Lung (tissue), 12 donors: ENCODE data around the gene SLC8B1. TPM values are rescaled to one million over a fixed set of nuclear protein-coding genes. Genes with fewer than 3 reads are reported as not detected.

Source experiments
- ATAC-seq: fragments of 200-7000 bp; cut with Tn5 transposase; one replicate; pipeline ENCODE4 v1.9.1; 2020; ENCODE audit warnings: moderate number of reproducible peaks; ENCODE audit not compliant: insufficient read depth, low FRiP score
- DNase-seq, 3 donors: peaks; one replicate each; pipeline ENCODE4 v3.0.0-alpha.2; 2013 to 2017
- H3K27ac ChIP-seq, 2 donors: one replicate each; pipeline ENCODE4 v1.5.1; 2013; ENCODE audit warnings: mild to moderate bottlenecking in 2 of 2, moderate library complexity in 2 of 2, control low read depth in 1 of 2, inconsistent platforms in 1 of 2, low read depth in 1 of 2, low read length in 1 of 2
- H3K27me3 ChIP-seq, 3 donors: one replicate each; pipeline ENCODE4 v1.5.1; 2013; ENCODE audit warnings: low read length in 2 of 3; ENCODE audit not compliant: control insufficient read depth in 3 of 3, insufficient read depth in 3 of 3
- H3K36me3 ChIP-seq, 4 donors: one replicate each; pipeline ENCODE4 v1.5.1; 2013; ENCODE audit warnings: low read length in 4 of 4, mild to moderate bottlenecking in 1 of 4, moderate library complexity in 1 of 4; ENCODE audit not compliant: control insufficient read depth in 4 of 4, insufficient read depth in 4 of 4
- H3K4me1 ChIP-seq, 5 donors: one replicate each; pipeline ENCODE4 v1.5.1; 2013; ENCODE audit warnings: low read length in 5 of 5, mild to moderate bottlenecking in 2 of 5, moderate library complexity in 1 of 5; ENCODE audit not compliant: control insufficient read depth in 5 of 5, insufficient read depth in 5 of 5
- H3K4me3 ChIP-seq: one replicate; pipeline ENCODE4 v1.5.1; 2013; ENCODE audit warnings: mild to moderate bottlenecking, control low read depth, moderate library complexity
- H3K9ac ChIP-seq, 2 donors: one replicate each; pipeline ENCODE4 v1.5.1; 2013; ENCODE audit warnings: low read length in 2 of 2, control low read depth in 1 of 2; ENCODE audit not compliant: insufficient read depth in 1 of 2
- H3K9me3 ChIP-seq, 4 donors: one replicate each; pipeline ENCODE4 v1.5.1; 2013; ENCODE audit warnings: low read length in 3 of 4, mild to moderate bottlenecking in 1 of 4, moderate library complexity in 1 of 4; ENCODE audit not compliant: control insufficient read depth in 4 of 4, insufficient read depth in 3 of 4
- WGBS, 2 donors: extraction: QIAGEN DNeasy Blood & Tissue Kit; methylation state at CpG; one replicate each; pipeline ENCODE4 v1.1.7; 2013; 5-methylcytosine and 5-hydroxymethylcytosine counted together
- polyA plus RNA-seq, 2 donors: library from polyadenylated mRNA; stranded (reverse); fragments of 200-250 nt; gene quantifications; one replicate each; pipeline ENCODE4 v1.2.1, GENCODE V29; 2013
- total RNA-seq, 2 donors: library from RNA; depleted of rRNA in 1 of 2; stranded (reverse); fragments of >200 nt in 1 of 2; gene quantifications; one replicate each; pipeline ENCODE4 v1.2.1, GENCODE V29; 2014 to 2021
- TF ChIP-seq, protein P1 (sequence below): IDR thresholded peaks from 2 replicates; pipeline ENCODE4 v1.5.1; 2012; ENCODE audit warnings: mild to moderate bottlenecking; ENCODE audit errors: control extremely low read depth, extremely low read depth
- donor health status: control.
- donor health status: control.
- donor health status: Bipolar disorder and iron deficiency.
- donor health status: healthy.
- donor health status: DM: yes; HTN: yes; CAD: no.

The SLC8B1 gene
- total and polyA plus RNA-seq, 4 donors = 21.8 to 44.8 (median 32.1) TPM

- no peak for DNase-seq
- TF ChIP-seq, protein P1, sequence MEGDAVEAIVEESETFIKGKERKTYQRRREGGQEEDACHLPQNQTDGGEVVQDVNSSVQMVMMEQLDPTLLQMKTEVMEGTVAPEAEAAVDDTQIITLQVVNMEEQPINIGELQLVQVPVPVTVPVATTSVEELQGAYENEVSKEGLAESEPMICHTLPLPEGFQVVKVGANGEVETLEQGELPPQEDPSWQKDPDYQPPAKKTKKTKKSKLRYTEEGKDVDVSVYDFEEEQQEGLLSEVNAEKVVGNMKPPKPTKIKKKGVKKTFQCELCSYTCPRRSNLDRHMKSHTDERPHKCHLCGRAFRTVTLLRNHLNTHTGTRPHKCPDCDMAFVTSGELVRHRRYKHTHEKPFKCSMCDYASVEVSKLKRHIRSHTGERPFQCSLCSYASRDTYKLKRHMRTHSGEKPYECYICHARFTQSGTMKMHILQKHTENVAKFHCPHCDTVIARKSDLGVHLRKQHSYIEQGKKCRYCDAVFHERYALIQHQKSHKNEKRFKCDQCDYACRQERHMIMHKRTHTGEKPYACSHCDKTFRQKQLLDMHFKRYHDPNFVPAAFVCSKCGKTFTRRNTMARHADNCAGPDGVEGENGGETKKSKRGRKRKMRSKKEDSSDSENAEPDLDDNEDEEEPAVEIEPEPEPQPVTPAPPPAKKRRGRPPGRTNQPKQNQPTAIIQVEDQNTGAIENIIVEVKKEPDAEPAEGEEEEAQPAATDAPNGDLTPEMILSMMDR = no peak
- no peak overlapping the region for H3K27ac ChIP-seq
- peaks cover 0 to 48% (median 16%) of the 10 kb centered on the region in 4 donors for H3K36me3 ChIP-seq
- H3K9me3 ChIP-seq = no peaks in the 10 kb centered on the region
- no peaks in the 10 kb centered on the region for H3K27me3 ChIP-seq
- peaks cover 0 to 19% (median 3%) of the 10 kb centered on the region in 5 donors for H3K4me1 ChIP-seq
- no peak overlapping the region for H3K4me3 ChIP-seq
- 98% methylated on average over 11 of the region's 11 CpGs for WGBS, 2 donors
- no peak overlapping the region for H3K9ac ChIP-seq
- no peak for ATAC-seq
These were observed 64.2 kb downstream of the SLC8B1 start for GRCh38 chr12:113270709-113271009.

DNA sequence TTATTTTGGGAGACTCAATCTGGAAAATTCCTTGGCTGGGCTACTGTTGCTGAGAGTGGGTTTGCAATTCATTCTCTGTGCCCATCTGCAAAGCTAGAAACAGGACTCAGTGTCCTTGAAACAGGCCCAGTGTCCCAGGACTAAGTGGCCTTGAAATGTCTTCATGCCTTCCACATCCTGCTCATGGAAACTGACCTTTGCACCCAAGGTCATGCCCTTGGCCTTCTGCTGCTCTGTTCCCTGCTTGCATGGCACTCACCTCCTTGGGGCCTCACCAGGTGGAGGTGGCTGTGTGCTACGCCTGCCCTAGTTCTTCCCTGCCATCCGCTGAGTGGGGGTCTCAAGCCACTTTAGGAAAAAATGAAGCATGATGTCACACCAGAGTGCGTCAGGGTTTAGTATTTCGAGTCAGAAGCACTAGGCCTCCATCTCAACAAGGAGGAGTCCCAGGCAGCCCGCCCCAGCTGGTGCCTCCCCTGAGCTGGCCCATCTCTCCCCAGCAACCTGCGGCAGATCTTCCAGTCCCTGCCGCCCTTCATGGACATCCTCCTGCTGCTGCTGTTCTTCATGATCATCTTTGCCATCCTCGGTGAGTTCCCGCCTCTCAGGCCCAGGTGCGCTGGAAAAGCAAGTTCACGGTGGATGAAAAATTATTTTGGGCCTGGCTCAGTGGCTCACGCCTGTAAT, 65.5 kb downstream of the SLC8B1 start:
- Histone ChIP-seq H3K4me1 (peaks cover 0 to 19% (median 3%) of the 10 kb centered on the region in 5 donors), H3K27ac (no peak overlapping the region), H3K9ac (no peak overlapping the region), H3K27me3 (no peaks in the 10 kb centered on the region), H3K36me3 (peaks cover 0 to 50% (median 13%) of the 10 kb centered on the region in 4 donors), H3K9me3 (no peaks in the 10 kb centered on the region), H3K4me3 (no peak overlapping the region)
- WGBS, 2 donors = 97 to 98% methylated on average over 12 of the region's 12 CpGs
- DNase-seq (no peak), ATAC-seq (no peak)
- TF ChIP-seq, protein P1 = no peak

DNA sequence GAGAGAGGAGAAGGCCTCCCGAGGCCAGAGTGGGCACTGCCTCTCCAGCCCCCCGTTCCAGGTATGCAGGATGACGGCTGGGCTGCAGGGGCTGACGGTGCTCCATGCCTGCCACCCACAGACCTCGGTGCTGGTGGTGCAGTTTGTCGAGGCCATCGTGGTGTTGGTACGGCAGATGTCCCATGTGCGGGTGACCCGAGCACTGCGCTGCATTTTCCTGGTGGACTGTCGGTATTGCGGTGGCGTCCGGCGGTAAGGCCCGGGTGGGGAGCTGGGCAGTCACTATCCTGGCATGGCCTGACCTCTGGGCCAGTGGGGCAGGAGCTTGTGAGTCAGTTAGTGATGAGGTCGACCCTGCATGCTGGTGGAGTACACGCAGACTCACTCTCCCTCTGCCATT, 66.3 kb downstream of the SLC8B1 start:
- no peak for ATAC-seq
- Histone ChIP-seq H3K4me1 (peaks cover 0 to 19% (median 3%) of the 10 kb centered on the region in 5 donors), H3K9me3 (no peaks in the 10 kb centered on the region), H3K36me3 (peaks cover 0 to 48% (median 13%) of the 10 kb centered on the region in 4 donors), H3K27ac (no peak overlapping the region), H3K27me3 (no peaks in the 10 kb centered on the region), H3K9ac (no peak overlapping the region), H3K4me3 (no peak overlapping the region)
- 95% methylated on average over 19 of the region's 19 CpGs for WGBS, 2 donors
- no peak for DNase-seq
- TF ChIP-seq, protein P1 = no peak

GRCh38 chr12:113268136-113268535, 66.8 kb downstream of the SLC8B1 start:
- Histone ChIP-seq H3K4me1 (peaks cover 0 to 19% (median 3%) of the 10 kb centered on the region in 5 donors), H3K4me3 (no peak overlapping the region), H3K27me3 (no peaks in the 10 kb centered on the region), H3K36me3 (peaks cover 0 to 43% (median 13%) of the 10 kb centered on the region in 4 donors), H3K9ac (no peak overlapping the region), H3K9me3 (no peaks in the 10 kb centered on the region), H3K27ac (no peak overlapping the region)
- 94 to 95% methylated on average over 12 of the region's 12 CpGs for WGBS, 2 donors
- TF ChIP-seq, protein P1 = no peak
- DNase-seq = no peak
- no peak for ATAC-seq
